HuH-7 (cell line): ENCODE results near the gene PHYKPL.

Source experiments
- DNase-seq: peaks from one replicate; pipeline ENCODE4 v3.0.0; 2011; ENCODE audit warnings: low spot score

The PHYKPL gene

DNA sequence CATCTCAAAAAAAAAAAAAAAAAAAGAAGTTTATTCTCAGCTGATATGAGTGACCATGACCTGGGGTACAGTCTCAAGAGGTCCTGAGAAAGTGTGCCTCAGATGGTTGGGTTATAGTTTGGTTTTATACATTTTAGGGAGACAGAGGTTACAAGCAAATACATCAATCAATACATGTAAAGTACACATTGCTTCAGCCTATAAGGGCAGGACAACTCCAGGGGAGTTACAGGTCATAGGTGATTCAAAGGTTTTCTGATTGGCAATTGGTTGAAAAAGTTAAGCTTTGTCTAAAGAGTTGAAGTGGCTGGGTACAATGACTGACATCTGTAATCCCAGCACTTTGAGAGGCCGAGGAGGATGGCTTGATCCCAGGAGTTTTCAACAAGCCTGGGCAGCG lies 43.2 kb downstream of the PHYKPL start:
- DNase-seq = no peak

GRCh38 chr5:178187014-178187413 lies 45.6 kb downstream of the PHYKPL start, which contains the start of gene GMCL2:
TSS of gene GMCL2 (minus strand) at chr5:178187371. CDS start at chr5:178187299, 72 bp downstream.
- no peak for DNase-seq

GRCh38 chr5:178186427-178186826 lies 46.2 kb downstream of the PHYKPL start:
- DNase-seq = no peak

DNA sequence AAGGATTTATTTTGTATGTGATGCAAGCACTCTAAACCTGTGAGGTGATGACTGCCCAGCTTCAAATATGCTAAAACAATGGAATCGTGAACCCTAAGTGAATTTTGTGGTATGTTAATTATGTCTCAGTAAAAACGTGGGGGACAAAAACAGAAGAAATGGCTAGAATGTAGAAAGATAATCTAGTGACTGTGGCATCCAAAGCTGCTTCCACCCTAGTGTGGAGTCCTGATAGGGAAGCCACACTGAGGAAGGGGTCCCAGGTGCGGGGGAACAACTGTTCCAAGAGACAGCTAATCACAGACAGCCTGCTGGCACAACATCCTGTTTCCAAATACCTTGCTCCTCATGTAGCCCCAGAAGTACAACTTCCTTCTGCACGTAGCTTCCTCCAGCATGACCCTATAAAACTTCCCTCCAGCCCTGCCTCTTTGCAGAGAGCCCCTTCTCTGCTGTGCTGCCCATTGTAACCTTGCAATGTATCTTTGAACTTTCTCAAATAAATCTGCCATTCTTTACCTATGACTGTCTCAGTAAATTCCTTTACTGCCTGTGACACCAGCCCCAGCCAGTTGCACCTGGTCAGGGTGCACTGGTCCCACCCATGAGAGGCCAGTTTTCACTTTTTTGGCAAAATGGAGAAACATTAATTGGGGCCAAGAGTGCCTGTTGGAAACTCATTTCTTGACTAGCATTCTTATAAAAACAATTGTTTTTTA lies 50.3 kb downstream of the PHYKPL start:
- DNase-seq = no peak

- no peak for DNase-seq
These were observed 52.3 kb downstream of the PHYKPL start for GRCh38 chr5:178180141-178180863.

- DNase-seq = no peak
These were observed 55.0 kb downstream of the PHYKPL start for GRCh38 chr5:178177569-178177968.

DNA sequence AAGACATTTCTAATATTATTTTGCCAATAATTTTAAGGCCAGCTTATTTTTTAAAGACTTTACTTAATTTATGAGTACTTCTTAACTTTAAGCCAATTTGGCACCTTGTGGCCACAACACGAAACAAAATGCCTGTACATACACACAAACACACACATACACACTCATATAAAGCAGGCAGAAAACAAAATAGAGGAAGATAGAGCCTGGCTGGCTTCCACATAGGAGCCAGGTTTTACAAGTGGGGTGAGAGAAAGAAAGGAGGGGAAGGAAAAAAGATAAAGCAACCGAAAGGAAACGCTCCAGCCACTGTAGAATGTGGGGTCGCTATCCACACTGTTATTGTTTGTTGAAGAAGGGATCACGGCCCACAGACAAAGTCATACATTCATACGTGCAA lies 55.8 kb downstream of the PHYKPL start:
- no peak for DNase-seq

DNA sequence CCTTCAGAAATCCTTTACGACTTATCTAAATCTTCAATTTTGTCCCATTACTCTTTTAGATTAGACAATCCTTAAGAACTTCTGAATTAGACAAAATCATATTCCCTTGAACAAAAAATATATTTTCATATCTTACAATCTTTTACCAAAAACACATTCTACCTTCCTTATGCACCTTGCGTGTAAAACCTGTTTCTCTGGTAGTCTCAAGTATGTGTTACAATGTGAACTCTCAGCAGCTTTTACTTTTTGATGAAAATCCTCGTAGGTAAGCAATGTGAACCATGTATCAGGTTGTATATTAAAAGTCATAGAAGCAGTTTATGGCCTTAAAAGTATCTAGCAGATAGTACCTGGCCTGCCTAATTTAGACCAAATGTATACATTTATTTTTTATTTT lies 58.1 kb downstream of the PHYKPL start:
- no peak for DNase-seq

- DNase-seq = no peak
These were observed 62.1 kb downstream of the PHYKPL start for GRCh38 chr5:178170455-178170854.

- DNase-seq = no peak
These were observed 67.0 kb downstream of the PHYKPL start for GRCh38 chr5:178165581-178165980.

GRCh38 chr5:178163772-178164735 lies 68.5 kb downstream of the PHYKPL start:
- peak; percentile 90 for DNase-seq

DNA sequence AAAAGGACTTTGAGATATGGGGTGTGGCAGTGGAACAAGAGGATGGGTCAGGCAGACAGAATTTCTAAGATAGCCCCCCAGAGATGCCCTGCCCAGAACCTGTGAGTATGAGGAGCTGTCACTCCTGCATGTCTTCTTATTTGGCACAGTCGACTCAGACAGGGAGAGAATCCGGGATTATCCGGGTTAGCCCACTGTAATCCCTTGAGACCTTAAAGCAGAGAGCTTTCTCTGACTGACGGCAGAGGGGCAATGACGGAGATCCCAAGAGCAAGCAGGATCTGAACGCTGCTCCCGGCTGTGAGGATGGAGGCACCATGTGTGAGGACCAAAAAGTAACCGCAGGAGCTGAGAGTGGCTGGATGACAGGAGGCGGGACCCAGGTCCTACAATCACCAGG lies 70.1 kb downstream of the PHYKPL start:
- no peak for DNase-seq

- DNase-seq = no peak
These were observed 72.4 kb downstream of the PHYKPL start for GRCh38 chr5:178160176-178160575.
